ENCODE results near the gene TMEM254.
"Not testable (repeated sequence)": the region's sequence is repeated elsewhere in the genome, so short reads cannot be mapped to it uniquely, and the experiment has no call there.

The TMEM254 gene

GRCh38 chr10:80078448-80079311 lies at the start of gene TMEM254:
TMEM254 (plus strand) TSS chr10:80078665; CDS start chr10:80078700, 35 bp downstream.
- peak; percentile 75 for DNase-seq

GRCh38 chr10:80029205-80029604 lies 49.3 kb upstream of the TMEM254 start:
- DNase-seq: peak; percentile 18

DNA sequence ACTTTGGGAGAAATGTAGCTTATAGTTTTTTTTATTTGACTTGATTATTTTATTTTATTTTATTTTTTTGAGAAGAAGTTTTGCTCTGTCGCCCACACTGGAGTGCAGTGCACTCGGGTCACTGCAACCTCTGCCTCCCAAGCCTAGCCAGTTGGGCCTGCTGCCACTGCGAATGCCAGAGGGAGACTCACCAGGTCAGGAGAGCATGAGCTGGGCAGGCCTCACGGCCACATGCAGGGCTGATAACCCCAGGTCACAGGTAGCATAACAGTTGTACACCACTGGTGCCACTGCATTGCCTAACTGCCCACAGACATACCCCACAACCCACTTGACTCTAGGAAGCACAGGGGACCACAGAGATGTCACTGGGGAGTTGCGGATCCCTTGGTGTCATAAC lies 48.6 kb upstream of the TMEM254 start:
- DNase-seq: not testable (repeated sequence)

GRCh38 chr10:80032503-80032902 lies 46.0 kb upstream of the TMEM254 start:
- no peak for DNase-seq

GRCh38 chr10:80034766-80035165 lies 43.7 kb upstream of the TMEM254 start:
- DNase-seq: not testable (repeated sequence)

DNA sequence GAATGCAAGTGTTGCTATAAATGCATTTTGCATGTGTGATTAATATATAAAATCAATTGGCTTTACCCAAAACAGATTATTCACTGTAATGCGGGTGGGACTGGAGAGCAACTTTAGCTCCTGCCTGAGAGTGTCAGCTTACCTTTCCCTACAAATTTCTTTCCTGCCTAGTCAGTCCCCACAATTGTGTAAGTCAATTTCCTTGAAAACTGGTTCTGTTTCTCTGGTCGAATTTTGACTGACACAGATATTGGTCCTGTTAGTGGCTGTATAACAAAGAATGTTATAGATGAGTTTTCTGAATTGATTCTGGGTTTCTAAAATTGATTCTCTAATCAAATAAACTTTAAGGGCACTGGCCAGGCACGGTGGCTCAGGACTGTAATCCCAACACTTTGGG lies 43.0 kb upstream of the TMEM254 start:
- not testable (repeated sequence) for DNase-seq

DNA sequence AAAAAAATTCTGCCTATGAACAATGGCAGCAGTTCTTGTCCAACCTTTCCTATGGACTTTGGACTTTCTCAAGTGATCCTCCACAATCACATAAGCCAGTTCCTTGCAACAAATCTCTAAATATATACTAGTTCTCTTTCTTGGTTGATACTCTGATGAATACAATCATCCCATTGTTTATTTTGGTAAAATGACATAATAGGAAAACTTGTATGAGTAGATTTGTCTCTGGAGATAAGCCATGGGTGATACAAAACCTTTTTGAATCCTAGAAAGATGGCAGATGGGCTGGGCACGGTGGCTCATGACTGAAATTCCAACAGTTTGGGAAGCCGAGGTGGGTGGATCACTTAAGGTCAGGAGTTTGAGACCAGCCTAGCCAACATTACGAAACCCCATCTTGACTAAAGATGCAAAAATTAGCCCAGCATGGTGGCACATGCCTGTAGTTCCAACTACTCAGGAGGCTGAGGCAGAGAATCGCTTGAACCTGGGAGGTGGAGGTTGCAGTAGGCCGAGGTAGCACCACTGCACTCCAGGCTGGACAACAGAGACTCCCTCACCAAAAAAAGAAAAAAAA lies 41.5 kb upstream of the TMEM254 start:
- DNase-seq: not testable (repeated sequence)

GRCh38 chr10:80038226-80038625 lies 40.2 kb upstream of the TMEM254 start:
- DNase-seq: not testable (repeated sequence)

- DNase-seq: no peak
These were observed 37.3 kb upstream of the TMEM254 start for GRCh38 chr10:80041162-80041561.

GRCh38 chr10:80044935-80045334 lies 33.5 kb upstream of the TMEM254 start:
- DNase-seq: not testable (repeated sequence)

DNA sequence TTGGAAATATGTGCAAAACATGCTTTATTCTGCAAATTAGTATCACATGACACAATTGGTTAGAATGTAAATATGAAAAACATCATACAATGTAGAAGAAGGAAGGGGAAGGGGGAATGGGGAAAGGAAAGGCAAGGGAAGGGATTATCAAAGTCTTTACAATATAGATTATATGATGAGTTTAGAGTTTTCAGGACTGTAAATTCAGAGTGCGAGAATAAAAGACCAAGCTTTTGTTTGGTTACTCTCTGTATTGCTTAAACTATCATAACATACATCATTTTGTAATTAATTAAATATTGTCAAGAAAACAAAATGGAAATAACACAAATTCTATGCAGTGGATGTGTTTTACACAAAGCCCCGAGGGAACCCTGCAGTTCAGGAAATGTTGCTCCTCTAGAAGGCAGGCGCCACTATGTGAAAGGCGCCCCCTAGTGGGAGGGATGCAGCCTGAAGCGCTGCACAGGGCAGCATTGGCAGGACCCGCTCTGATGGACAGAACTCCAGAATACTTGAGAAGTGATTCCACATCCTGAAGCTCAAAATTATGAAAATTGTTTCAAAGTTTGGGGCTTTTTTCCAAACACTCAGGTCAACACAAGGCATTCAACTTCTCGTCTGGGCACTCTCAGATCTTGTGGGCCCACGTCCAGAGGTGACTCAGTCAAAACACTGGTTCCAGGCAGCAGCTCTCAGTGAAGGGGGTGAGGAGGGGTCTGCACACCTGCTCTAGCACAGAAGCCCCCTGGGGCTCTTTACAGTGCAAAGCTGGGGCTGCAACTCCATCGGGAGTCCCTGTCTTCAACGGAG lies 31.6 kb upstream of the TMEM254 start:
- DNase-seq: peak; percentile 39

DNA sequence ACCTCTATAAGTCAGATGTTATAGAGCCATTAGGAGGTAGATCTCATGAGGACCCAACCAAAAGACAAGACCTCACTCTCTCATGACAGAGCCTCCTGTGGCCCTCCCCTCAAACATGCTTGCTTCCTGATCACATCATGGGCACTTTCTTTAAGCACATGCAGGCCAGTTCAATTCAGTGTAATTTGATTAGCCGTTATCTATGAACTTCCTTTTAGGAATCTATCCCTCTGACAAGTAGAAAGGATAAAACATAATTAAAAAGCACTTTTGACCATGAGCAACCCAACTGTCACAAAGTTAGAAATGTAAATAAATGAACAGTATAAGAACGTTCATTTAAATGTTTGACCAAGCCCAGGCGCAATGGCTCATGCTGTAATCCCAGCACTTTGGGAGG lies 27.7 kb upstream of the TMEM254 start:
- no peak for DNase-seq

DNA sequence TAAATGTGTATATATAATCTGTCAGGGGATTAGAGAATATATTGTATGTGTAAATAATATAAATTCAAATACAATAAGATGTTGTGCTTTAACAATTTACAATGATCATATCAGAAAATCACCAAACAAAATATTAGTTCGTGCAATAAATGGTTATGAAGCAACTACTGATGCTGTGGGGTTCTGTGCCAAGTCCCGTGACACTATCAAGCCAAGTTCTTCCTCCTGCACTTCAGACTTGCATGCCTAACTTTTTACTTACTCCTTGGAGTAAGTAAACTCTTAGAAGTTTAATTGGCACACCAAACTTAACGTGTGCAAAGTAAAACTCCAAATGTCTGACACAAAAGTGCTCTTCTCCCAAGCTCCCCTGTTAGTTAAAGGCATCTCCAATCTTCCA lies 26.5 kb upstream of the TMEM254 start:
- no peak for DNase-seq

DNA sequence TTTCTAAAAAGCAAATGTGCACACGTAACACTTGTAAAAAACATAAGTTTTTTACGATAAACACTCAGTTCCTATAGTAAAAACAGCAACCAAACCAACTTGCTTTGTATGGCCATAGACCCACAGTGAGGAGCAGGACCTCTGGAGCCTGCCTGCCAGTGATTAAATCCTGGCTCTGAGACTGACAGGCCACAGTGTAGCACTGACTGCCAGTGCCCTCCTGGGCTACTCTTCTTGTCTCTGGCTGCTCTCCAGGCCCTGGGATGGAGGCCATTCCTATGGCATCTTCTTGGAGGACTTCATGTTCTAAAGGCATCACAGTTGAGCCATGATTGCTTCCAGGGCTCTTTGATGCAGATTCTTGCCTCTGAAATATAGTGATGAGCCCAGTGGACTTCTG lies 22.7 kb upstream of the TMEM254 start:
- no peak for DNase-seq

- DNase-seq: no peak
These were observed 21.3 kb upstream of the TMEM254 start for GRCh38 chr10:80057171-80057570.

DNA sequence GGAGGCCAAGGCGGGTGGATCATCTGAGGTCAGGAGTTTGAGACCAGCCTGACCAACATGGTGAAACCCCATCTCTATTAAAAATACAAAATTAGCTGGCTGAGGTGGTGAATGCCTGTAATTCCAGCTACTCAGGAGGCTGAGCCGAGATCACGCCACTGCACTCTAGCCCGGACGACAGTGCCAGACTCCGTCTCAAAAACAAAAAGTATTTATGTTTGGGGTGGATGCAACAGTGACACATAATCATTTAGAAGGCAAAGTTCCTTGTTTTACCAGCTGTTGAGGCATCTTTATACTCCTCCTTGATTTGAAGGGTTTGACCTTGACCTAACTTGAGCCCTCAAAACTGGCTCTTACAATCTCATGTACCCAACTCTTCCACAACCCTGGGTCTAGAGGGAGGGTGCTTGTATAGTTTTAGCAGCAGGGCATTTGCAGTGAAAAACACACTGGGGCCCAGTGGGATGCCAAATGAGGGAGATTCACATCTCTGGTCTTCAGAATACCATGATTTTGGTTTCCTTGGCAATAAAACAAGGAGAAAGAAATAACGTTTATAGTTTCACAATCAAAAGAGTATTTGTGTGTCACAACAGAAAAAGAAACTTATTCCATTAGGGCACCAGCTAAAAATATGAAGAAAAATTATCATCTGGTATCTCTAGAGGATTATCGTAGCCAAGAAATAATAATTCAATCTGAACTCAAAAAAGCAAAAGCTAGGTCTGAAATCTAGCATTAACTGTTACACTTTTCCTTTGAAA lies 14.2 kb upstream of the TMEM254 start:
- no peak for DNase-seq

DNA sequence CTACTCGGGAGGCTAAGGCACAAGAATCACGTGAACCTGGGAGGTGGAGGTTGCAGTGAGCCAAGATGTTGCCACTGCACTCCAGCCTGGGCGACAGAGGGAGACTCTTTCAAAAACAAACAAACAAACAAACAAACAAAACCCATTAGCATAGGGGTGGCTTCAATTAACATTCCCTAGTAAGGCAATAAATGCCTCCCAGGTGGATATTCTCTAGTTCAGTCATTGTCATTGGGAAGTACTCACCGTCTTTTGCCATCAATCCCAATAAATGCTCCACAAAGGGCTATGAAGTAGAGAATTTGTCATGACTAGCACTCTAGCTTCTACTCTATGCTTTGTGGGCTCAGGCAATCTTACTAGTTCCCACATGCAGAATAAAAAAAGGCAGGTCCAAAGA lies 11.7 kb upstream of the TMEM254 start:
- DNase-seq: no peak

- DNase-seq: not testable (repeated sequence)
These were observed 10.6 kb upstream of the TMEM254 start for GRCh38 chr10:80067821-80068220.

- no peak for DNase-seq
These were observed 10.2 kb upstream of the TMEM254 start for GRCh38 chr10:80068270-80068669.

DNA sequence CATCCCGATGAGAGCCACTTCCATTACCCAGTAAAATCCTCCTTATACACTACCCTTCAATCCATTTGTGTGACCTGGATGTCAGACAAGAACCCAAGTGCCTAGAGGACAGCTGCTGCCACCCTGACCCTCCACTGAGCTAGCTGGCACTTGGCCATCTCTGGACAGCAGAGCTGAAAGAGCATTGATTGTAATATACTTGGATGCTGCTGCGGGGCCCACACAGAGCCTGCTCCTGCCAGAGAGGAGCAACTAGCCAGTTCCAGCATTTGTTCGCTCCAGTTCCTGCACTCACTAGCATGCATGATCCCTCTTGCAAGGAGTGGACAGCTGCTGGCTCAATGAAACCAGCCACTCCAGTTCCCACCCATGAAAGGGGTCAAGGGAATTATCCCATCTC lies 8.4 kb upstream of the TMEM254 start:
- DNase-seq: no peak

GRCh38 chr10:80072584-80072983 lies 5.9 kb upstream of the TMEM254 start:
- no peak for DNase-seq

DNA sequence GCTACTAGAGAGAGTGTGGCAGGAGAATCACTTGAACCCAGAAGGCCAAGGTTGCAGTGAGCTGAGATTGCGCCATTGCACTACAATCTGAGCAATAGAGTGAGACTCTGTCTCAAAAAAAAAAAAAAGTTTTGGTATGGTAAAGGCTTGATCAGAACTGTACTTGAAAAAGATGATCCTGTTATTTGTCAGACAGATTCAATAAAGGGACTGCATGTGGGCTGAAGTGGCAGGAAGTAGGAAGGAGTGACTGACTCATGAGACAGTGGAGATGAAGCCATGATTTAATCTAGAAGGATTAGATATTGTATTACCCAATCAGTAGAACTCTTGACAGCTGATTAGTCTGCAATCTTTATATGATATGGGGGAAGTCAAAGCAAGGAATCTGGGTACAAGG lies 2.7 kb upstream of the TMEM254 start:
- no peak for DNase-seq

Data from NCI-H2029 (cell line).